AG08395 (cell line): ENCODE data around the gene TMEM198.

Experiments
- DNase-seq: peaks from one replicate; pipeline ENCODE4 v3.0.0; 2012; ENCODE audit warnings: mixed read lengths, low spot score

The TMEM198 gene

DNA sequence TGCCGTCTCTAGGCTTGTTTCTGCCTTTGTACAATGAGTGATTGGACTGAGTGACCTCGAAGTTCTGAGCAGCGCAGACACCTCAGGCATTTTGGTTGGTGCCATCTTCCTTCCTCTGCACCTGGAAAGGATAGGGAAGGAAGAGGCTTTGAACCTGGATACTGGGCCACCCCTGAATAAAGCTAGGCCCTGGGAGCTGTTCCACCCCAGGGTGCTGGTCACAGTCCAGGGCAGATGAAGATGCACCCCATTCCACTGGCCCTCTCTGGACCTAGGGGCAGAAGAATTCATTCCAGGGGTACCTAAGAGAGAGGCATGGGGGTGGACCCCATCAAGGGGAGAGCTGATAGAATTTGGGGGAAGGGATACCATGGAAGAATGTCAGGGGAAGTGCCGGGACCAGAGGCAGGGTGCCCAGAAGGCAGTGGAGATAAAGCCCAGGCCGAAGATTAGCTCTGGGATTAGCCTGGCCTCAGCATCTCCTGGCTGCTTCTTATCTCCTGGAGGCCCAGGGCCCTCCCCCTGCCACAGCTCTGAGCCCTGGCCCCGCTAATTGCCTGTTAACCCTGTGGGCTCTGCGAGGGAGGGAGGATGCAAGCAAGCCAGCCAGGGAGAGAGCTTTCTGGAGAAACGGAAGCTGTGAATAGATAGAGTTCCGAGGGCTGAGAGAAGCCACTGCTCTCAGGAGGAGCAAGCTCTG lies 18.1 kb upstream of the TMEM198 start:
- DNase-seq = no peak

DNA sequence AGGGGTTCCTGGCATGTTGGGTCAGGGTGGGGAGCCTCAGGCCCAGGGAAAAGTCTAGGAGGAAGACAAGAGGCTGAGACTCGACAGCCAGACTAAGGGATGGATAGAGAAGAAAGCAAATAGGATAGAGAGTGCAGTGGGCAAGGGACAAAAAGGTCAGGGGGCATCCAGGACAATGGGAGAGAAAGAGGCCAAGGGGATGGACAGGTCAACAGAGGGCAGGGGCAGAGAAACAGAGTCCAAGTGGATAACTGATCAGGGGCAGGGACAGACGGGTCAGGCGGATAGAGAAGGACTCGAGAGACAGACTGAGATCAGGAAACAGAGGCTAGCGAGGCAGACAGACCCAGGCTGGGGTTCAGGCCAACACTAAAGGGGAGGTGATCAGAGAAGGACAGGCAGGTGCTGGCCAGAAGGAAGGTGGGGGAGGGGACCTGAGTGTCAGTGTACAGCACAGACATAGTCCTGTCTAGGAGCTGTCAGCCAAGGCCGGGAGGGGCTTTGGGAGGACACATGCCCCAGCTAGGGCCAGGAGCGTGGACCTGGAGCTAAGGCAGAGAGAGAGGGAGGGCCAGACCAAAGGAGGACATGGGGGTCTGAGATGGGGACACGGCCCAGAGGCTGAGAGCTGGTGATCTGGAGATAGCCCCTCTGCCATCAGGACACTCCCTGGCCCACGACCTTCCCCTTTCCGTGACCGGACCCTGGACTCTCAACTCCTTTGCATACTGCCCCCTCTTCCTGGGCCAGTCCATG lies 17.3 kb upstream of the TMEM198 start:
- DNase-seq = no peak

DNA sequence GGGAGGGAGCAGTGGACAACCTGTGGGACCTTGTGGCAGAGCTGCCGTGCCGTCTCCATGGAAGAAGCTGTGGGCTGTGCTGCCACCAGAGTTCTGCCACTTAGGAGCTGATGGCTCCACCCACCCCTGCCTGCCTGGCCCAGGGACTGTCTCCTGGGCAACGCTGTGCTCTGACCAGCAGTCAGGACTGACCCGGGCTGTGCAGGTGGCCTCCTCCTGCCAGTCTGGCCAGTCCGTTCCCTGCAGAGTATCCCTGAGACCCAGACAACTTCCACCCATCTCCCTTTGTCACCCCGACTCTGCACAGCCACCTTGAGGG lies 16.8 kb upstream of the TMEM198 start:
- DNase-seq = no peak

DNA sequence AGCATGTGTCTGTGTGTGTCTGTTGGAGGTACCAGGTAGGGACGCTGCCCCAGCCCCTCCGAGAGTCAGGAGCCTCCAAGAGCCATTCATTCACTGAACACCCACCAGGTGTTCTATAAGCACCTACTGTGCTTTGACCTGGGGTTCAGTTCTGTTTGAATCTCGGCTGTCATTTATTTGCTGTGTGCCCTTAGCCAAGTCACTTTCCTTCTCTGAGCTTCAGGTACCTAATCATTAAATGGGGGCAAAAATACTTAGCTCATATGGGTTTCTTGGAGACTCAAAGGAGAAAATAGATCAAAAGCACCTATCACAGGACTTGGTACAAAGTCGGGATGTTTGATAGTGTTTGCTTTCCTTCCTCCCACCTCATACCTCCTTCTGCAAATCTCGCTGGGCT lies 16.4 kb upstream of the TMEM198 start:
- DNase-seq = no peak

DNA sequence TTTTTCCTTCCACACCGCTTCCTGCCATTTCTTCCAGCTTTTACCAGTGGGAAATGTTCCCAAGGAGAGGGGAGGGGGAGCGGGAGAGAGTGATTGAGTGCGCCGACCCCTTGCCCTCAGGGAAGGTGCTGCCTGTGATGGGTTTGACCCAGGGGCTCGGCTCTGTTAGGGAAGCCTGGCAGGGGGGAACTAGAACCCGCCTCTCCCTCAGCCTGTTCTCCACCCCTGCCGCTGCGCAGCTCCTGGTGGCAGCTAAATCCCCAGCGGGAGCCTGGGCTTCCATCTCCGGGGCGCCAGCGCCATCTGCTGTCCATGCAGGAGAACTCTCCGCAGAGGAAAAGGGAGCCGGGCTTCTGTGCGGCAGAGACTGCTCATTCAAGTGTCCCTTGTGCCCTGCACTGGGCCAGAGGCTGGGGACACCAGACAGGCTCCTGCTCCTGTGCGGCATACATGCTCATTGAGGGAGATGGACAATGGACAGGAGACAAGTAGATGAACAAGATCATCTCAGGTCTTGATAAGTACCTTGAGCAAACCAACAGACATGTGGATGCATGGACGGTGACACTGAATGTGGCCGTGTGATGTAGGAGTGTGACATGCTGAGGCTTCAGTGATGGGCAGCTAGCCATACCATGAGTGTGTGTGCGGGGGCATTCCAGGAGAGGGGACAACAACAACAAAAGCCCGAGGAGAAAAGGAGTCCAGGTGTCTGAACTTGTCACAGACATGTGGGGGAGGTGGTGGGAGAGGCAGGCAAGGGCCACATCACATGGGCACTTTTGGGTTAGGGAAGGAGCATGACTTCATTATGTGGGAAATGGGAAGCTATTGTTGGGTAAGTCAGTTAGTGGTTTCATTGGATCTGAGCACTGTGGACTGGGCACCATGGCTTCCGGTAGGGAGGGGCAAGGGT lies 13.5 kb upstream of the TMEM198 start:
- peak; percentile 95 for DNase-seq

DNA sequence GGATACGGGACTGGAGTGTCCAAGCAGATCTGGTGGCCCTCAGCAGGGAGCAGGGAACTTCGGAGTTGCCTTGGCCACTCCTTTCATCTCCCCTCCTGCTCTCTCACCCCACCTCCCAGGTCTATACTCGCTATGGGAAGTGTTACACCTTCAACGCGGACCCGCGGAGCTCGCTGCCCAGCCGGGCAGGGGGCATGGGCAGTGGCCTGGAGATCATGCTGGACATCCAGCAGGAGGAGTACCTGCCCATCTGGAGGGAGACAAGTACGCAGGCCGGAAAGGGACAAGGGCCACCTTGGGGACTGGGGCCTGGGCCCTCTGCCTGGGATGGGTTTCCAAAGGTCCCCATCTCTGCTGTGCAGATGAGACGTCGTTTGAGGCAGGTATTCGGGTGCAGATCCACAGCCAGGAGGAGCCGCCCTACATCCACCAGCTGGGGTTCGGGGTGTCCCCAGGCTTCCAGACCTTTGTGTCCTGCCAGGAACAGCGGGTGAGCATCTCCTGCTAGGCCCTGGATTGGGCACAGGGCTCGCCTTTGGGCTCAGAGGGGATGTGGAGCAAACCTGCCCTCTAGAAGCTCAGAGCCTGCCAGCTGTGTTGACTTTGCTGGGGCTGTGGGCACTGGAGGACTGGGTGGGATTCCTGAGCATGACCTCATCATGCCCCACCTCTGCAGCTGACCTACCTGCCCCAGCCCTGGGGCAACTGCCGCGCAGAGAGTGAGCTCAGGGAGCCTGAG lies 12.0 kb upstream of the TMEM198 start:
- DNase-seq = no peak

DNA sequence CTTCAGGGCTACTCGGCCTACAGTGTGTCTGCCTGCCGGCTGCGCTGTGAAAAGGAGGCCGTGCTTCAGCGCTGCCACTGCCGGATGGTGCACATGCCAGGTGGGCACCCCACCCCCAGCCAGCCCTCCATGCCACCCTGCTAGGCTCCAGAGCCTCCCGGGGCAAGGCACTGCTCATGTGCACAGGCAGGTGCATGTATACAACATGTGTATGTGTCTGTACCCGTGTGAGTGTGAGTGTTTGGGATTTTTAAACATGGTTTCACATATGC lies 11.5 kb upstream of the TMEM198 start:
- DNase-seq = no peak

DNA sequence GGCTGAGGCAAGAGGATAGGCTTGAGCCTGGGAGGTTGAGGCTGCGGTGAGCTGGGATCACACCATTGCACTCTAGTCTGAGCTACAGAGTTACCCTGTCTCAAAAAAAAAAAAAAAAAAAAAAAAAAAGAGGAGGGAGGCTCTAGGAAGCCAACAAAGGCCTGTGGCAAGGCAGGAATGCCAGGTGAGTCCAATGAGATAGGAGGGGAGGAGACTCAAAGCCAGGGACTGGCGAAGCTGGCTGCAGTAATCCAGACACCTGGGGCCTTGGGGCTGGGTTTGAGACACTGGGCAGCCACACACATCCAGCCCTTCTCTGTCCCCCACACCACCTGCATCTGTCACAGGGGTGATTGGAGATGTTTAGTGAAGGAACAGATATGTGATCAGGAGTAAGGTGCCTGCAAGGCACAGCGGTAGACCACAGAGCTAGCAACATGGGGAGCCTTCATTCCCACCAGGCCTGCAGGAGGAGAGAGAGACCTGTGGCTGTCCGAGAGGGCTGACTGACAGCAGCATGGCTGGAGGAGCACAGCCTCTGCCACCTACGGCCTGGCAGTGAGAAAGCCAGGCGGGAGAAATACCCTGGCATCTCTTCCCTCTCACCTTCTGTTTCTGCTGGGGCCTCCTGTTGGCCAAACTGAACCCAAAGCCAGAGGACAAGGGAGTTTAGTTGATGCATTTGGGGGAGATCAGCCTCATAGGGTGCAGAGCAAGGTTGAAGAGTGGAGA lies 9.7 kb upstream of the TMEM198 start:
- DNase-seq = no peak

DNA sequence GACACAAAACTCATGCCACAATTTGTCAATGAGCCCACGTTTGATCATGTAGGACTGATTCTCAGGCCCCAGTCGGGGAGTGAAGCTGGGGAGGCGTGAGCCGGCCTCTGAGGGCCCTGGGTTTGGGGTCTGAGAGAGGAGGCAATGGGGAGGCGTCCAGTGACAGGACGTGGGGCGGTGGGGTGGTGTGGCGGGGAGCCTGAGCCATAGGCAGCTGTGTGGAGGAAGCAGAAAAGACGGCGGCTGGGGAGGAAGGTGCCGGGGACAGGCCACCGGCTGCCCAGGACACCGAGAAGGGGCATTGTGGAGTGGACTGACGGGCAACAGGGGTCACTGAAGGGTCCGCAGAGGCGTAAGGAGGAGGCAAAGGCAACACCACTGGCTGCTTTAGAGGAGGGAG lies 7.4 kb upstream of the TMEM198 start:
- DNase-seq = no peak

DNA sequence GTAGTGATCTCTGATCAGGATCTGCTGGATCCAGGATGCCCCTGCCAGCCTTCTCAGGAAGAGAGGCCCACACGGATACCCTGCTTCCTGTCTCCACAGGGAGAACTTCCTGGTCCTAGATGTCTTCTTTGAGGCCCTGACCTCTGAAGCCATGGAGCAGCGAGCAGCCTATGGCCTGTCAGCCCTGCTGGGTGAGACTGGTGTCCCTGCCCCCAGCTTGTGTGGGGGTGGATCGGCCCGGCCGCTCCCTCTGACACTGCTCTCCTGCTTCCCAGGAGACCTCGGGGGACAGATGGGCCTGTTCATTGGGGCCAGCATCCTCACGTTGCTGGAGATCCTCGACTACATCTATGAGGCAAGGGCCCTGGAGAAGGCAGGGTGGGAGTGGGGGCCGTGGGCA lies 6.9 kb upstream of the TMEM198 start:
- no peak for DNase-seq

DNA sequence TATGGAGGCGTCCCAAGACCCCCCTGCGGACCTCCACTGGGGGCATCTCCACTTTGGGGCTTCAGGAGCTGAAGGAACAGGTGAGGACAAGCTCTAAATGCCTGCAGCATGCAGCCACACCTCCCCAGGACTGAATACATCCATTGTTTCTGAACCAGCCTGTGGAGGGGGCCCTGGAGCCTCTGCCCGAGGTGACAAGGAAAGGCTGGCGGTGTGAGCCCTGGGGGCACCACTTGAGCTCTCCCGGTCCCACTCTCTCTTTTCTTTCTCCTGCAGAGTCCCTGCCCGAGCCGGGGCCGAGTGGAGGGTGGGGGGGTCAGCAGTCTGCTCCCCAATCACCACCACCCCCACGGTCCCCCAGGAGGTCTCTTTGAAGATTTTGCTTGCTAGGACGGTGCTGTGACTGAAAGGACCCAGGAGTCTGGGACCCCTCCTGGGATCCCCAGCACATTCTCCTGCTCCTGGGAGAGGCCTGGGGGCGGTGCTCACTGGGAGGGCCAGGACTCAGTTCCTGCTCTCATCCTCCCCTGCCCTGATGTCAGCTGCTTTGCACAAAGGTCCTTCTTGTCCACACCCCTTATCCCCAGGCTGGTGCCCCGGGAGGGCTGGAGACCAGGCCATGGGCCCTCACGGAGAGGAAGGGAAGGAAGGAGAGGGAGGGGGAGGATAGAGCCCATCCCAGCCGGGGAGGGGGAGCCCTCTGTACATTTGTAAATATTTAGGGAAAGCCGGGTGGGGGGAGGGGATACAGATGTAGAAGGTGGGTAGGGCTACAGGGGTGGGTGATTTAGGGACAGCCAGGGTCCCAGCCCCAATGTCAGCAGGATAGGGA lies 6.0 kb upstream of the TMEM198 start:
- no peak for DNase-seq

DNA sequence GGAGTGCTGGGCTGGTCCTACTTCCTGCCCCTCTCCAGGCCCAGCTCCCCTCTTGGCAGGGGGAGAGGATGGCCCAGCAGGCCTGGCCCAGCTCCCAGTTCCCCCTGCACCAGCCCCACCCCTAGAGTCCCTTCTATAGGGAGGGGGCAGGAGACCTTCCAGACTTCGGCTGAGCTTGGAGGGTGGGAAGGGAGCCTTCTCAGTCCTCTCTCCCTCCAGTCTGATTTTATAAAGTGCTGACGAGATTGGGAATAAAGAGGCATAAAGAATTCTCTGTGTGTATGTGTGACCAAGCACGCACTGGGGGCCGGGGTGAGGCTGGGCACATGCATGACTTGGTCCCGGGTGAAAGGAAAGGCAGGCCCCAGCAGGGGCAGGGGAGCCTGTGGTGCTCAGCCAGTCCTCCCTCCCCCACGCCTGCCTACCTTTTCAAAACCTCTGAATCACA lies 5.3 kb upstream of the TMEM198 start:
- DNase-seq = no peak

DNA sequence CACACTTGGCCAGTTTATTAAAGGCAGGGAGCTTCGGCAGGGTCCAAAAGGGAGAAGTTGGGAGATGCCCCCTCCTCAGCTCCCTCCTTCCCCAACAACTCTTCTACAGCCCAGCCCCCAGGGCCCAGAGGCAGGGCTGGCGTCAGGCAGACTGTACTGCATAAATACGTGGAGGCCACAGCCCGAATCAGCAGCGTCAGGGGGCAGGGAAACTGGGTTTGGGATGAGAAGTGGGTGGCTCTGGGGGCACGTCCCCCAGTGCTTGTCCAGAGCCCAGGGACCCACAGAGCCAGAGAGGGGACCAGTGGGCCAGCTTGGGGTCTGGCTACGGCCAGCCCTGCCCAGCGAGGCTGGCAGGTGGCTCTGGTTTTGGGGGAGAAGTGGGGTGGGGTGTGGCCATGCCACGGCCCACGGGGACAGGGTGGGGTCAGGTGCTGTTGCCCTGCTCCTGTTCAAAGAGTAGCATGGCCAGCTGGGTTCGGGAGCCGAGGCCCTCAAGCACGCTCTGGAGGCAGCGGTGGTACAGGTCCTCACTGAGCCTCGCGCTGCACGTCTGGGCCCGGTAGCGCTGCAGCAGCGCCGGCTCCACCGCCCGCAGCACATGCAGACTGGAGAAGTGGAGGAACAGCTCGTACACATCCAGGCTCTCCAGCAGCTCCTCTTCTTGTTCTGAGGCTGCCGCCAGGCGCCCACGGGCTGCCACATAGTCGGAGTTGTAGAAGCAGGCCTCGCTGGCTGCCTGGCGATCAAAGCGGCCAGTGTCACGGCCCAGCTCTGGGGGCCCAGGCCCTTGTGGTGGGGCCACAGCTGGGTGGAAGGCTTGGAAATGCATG lies 4.7 kb upstream of the TMEM198 start:
- no peak for DNase-seq

DNA sequence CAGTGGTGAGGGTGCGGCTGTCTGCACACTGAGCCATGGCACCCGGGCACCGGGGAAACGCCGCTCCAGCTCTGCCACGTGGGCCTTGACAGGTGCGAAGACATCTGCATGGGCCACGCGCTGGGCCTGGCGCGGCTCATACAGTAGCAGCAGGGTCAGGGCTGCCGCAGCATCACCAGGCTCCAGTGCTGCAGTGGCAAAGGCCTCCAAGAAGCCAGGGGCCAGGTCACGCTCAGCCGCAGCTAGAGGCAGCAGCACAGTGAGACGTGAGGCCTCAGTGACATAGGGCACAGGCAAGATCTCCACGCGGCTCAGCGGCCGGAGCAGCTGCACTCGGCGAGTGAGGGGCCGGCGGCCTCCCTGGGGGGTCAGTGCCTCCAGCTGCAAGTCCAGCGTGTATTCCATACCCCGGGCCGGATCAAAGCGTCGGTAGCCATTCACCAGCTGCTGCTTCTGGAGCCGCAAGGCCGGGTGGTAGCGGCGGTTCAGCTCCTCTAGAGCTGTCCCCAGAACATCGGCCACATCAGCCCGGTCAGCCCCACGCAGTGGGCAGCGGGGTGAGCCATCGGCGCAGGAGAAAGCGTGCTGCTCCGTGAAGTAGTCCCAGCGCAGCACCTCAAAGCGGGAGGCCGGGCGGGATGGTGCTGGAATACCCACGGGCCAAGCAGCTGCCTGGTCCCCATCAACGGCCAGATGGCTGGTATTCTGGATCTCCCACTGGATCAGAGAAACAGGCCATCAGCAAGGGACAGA lies 3.7 kb upstream of the TMEM198 start:
- no peak for DNase-seq

DNA sequence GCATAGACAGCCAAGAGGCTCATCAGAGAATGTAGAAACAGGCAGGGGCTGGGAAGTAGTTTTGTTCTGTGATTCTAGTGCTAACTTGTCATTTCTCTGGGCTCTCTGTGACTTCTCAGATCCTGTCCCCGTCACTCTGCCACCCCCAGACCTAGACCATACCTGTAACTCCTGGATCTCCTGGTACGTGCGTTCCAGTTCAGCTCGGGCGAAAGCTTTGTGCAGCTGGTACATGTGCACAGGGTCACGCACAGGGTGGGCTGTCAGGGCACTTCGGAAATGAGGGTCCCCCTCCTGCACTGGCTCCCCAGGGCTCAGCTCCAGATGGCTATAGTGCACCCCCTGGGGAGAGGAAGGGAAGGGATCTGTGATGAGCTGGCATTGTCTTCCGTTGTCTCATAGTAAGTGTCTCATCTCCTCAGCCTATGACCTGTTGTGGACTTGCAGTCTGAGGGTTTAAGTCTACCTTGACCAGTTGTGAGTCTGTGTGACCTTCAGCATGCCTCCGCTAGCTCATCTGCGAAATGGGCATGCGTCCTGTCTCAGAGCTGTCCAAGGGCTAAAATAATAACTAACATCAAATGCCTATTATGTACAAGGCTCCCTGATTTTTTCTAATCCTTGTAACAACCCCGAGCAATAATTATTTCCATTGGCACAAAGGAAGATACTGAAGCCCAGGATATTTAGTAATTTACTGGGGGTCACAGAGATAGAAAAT lies 2.9 kb upstream of the TMEM198 start:
- DNase-seq = no peak

DNA sequence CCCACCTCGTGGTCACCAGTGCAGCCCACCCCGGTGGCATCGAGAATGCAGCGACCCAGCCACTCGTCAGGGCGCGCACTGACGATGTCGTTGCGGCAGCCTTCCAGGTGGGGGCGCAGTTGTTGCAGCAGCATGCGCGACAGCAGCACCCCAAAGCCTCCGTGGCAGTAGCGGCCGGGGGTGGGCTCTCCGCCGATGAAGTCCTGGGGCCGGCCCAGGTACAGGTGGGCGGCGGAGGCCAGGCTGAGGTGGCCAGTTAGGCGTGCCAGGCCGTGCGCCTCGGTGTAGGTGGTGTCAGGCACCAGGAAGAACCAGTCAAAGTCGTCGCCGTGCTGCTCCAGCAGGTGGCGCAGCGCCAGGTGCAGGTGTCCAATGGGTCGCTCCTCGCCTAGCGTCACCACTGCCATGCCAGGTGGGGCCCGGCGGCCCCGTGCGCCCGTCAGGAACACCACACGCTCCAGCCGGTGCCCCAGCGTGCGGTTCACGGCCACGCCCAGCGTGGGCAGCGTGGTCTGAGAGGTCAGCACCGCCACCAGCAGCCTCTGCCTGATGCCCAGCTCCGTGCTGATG lies 2.1 kb upstream of the TMEM198 start:
- peak; percentile 40 for DNase-seq

DNA sequence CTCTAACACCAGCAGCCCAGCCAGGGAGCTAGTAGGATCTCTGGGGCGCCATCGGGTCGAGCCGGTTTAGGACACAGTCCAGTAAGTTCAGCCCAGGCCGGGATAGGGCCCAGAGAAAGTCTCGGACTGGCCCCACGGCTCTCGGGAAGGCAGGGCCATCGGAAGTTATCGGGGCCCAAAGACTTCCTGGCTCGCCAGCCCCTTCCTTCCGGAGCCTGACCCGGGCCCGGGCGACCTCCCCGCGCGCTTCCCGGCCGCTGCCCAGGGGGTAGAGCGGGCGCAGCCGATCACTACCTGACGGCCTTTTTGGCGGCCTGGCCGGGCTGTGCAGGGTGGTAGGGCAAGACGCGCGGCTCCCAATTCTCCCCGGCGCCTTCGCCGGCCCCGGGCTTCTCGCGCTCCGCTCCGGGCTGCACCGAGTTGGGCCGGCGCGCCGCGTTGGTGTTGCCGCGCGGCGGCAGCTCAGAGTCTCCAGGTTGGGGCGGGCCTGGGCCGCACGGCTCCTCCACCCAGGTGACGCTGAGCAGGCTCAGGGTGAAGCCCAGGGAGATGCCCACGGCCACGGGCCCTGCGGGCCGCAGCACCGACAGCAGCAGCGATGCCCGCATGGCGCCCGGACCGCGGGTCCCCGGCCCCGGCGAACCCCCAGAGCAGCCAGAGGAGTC lies 765 bp upstream of the TMEM198 start:
- DNase-seq = peak; percentile 46

DNA sequence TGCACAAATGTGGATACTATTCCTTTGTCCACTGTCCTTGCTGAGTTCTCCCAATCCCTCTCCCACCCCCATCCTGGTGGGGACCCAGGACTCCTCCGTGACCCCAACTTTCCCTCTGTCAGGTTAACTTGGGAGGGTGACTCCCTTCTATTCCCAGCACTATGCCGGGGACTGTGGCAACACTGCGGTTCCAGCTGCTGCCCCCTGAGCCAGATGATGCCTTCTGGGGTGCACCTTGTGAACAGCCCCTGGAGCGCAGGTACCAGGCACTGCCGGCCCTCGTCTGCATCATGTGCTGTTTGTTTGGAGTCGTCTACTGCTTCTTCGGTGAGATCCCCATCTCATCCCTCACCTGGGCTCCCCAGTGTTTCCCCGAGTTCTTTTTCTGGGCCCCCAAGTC lies 739 bp downstream of the TMEM198 start:
- DNase-seq = no peak
